K562 (cell line): ENCODE data around the gene DENND2A. TPM values are rescaled to one million over a fixed set of nuclear protein-coding genes. Genes with fewer than 3 reads are reported as not detected.
A peak's percentile ranks its signal among the peaks of the same experiment; 100 is the strongest.

Experiments used
- AFF1 ChIP-seq, 2 experiments: fragments of 450-650 bp; IDR thresholded peaks; 2 replicates each; pipeline ENCODE4 v1.6.1; 2018; ENCODE audit warnings: mild to moderate bottlenecking in 2 of 2, low read depth in 1 of 2; ENCODE audit not compliant: partially characterized antibody in 2 of 2
- BHLHE40 ChIP-seq: IDR thresholded peaks from 2 replicates; pipeline ENCODE4 v1.6.1; 2011; ENCODE audit warnings: low read length, improper control_type of control experiment
- CEBPG ChIP-seq, 3 experiments: fragments of 200-800 bp in 1 of 3; sonication (Bioruptor generic) in 1 of 3; sonication (generic) in 1 of 3; formaldehyde crosslinking in 1 of 3; IDR thresholded peaks in 2 of 3; conservative IDR thresholded peaks in 1 of 3; 2 replicates each; pipeline versions ENCODE4 v1.6.1 to v1.8.0; 2016 to 2022; ENCODE audit warnings: missing compliant biosample characterization in 2 of 3, missing genetic modification characterization in 2 of 3, mild to moderate bottlenecking in 1 of 3, missing genetic modification reagents in 1 of 3
- CHAMP1 ChIP-seq: fragments of 450-650 bp; IDR thresholded peaks from 2 replicates; pipeline ENCODE4 v1.6.1; 2016; ENCODE audit warnings: mild to moderate bottlenecking
- CXXC5 ChIP-seq: fragments of 250-450 bp; sonication (Bioruptor Pico); IDR thresholded peaks from 2 replicates; pipeline ENCODE4 v1.8.0; 2022; ENCODE audit warnings: inconsistent platforms, mild to moderate bottlenecking, moderate library complexity
- ETV5 ChIP-seq: sonication (generic); formaldehyde crosslinking; IDR thresholded peaks from 2 replicates; pipeline ENCODE4 v1.4.0; 2020; ENCODE audit warnings: low read depth, mild to moderate bottlenecking, missing genetic modification reagents
- MCM7 ChIP-seq, 2 experiments: fragments of 450-650 bp; IDR thresholded peaks; 2 replicates each; pipeline ENCODE4 v1.6.1; 2016 to 2018
- NCOA4 ChIP-seq: fragments of 450-650 bp; IDR thresholded peaks from 2 replicates; pipeline ENCODE4 v1.6.1; 2018; ENCODE audit warnings: mild to moderate bottlenecking; ENCODE audit not compliant: partially characterized antibody
- PML ChIP-seq: IDR thresholded peaks from 2 replicates; pipeline ENCODE4 v1.6.1; 2012; ENCODE audit warnings: low read length, inconsistent platforms
- PPARD ChIP-seq: fragments of 250-450 bp; sonication (Bioruptor Pico); IDR thresholded peaks from 2 replicates; pipeline ENCODE4 v1.8.0; 2022; ENCODE audit warnings: inconsistent platforms, mild to moderate bottlenecking, moderate library complexity
- PTBP1 ChIP-seq: fragments of 200-400 bp; formaldehyde crosslinking; IDR thresholded peaks from 2 replicates; pipeline ENCODE4 v1.6.1; 2017; ENCODE audit warnings: low read depth, low read length
- RCOR1 ChIP-seq, 2 experiments: IDR thresholded peaks; 2 replicates each; pipeline ENCODE4 v1.6.1; 2012; ENCODE audit warnings: low read depth in 2 of 2, low read length in 2 of 2, borderline replicate concordance in 1 of 2, improper control_type of control experiment in 1 of 2
- SMARCB1 ChIP-seq: IDR thresholded peaks from 2 replicates; pipeline ENCODE4 v1.6.1; 2011; ENCODE audit warnings: improper control_type of control experiment, low read depth; ENCODE audit not compliant: insufficient read length
- SNIP1 ChIP-seq: fragments of 450-650 bp; IDR thresholded peaks from 2 replicates; pipeline ENCODE4 v1.7.1; 2017; ENCODE audit warnings: low read depth, mild to moderate bottlenecking
- THAP12 ChIP-seq: fragments of 250-450 bp; sonication (Bioruptor Pico); IDR thresholded peaks from 2 replicates; pipeline ENCODE4 v1.9.0; 2021; ENCODE audit warnings: mild to moderate bottlenecking, inconsistent platforms
- ZC3H8 ChIP-seq: fragments of 450-650 bp; IDR thresholded peaks from 2 replicates; pipeline ENCODE4 v1.6.1; 2017
- ZNF444 ChIP-seq: fragments of 250-450 bp; sonication (Bioruptor Pico); IDR thresholded peaks from 2 replicates; pipeline ENCODE4 v1.4.0; 2020; ENCODE audit warnings: mild to moderate bottlenecking, moderate library complexity
- ZNF77 ChIP-seq: fragments of 250-450 bp; sonication (Bioruptor Pico); IDR thresholded peaks from 2 replicates; pipeline ENCODE4 v1.5.0; 2020
- ZZZ3 ChIP-seq: fragments of 450-650 bp; IDR thresholded peaks from 2 replicates; pipeline ENCODE4 v1.6.1; 2016; ENCODE audit warnings: antibody characterized with exemption, mild to moderate bottlenecking, moderate library complexity
- polyA plus RNA-seq, 8 experiments: library from polyadenylated mRNA; depleted of rRNA in 4 of 8; stranded (reverse) in 5 of 8; unstranded in 3 of 8; fragments of >200 nt; fragmentation: Nextera tagmentation in 2 of 8; fragmentation: Illumina TruSeq in 1 of 8; extraction: Ambion mirVana in 2 of 8; extraction: Trizol in 1 of 8; gene quantifications; 2 replicates each; pipeline versions ENCODE4 v1.2.1 to v1.2.3, GENCODE V29; 2011 to 2014; ENCODE audit warnings: inconsistent platforms in 1 of 8, missing spikeins in 1 of 8
- total RNA-seq, 7 experiments: library from RNA; depleted of rRNA in 6 of 7; stranded (reverse); fragments of >200 nt in 6 of 7; fragmentation: Illumina TruSeq in 2 of 7; extraction: Trizol in 2 of 7; gene quantifications; 2 replicates each; pipeline versions ENCODE4 v1.2.1 to v1.2.3, GENCODE V29; 2011 to 2021; ENCODE audit warnings: low replicate concordance in 1 of 7
- TF ChIP-seq, protein P1 (sequence below): fragments of 250-450 bp; sonication (Bioruptor Pico); IDR thresholded peaks from 2 replicates; pipeline ENCODE4 v1.9.0; 2021; ENCODE audit warnings: mild to moderate bottlenecking

Gene DENND2A
- total and polyA plus RNA-seq, 9 of the 15 experiments (the other 6 are each of a cell fraction or from before 2014, with no cell fraction given) = not detected

DNA sequence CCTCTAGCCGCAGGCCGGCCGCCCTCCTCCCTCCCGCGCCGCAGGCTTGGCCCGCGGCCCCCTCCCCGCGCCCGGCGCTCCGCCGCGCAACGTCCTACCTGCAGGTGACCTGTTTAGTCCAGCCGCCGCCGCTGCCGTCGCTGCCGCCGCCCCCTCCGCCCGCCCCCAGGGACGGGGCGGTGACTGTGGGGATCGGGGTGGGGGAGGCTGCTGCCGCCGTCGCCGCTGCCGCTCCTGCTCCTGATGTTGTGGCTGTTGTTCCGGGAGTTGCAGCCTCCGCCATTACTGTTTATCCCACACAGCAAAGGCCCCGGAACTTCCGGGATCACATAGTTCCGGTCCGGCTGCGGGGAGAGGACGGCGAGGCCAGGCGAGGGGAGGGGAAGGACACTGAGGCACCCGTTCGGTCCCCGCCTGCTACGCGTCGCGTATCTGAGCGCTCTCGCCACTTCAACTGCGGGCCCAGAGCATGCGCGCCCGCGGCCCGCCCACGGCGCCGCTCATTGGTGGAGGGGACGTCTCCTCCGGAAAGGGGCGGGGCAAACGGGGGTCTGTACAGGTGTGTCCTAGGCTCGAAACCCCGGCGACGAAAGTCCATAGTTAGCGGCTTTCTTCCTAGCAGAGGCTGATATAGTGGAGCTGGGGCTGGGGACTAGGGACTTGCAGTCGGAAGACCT is 161.4 kb downstream of the DENND2A start, which contains the start of gene MKRN1 (continued):
- peak in 1 of 2 experiments; percentile 81 for TF ChIP-seq AFF1 (IDR thresholded peaks at IDR 0.05; ENCODE audit: low read depth in 1 of 2, partially characterized antibody in 2 of 2)
- peak; percentile 96 for TF ChIP-seq ETV5
- no peak for TF ChIP-seq PTBP1
- peak; percentile 76; the same call in 1 of the 2 replicates for TF ChIP-seq THAP12 (CRISPR knock-in tag)
- TF ChIP-seq RCOR1 (IDR thresholded peaks at IDR 0.05; ENCODE audit: borderline replicate concordance in 1 of 2, low read depth in 2 of 2, low read length in 2 of 2) = peak in 1 of 2 experiments; percentile 73; a peak in 2 of 4 replicates
- no peak for TF ChIP-seq CHAMP1
- peak; percentile 98 for TF ChIP-seq CXXC5 (CRISPR knock-in tag)
- no peak for TF ChIP-seq PPARD
- TF ChIP-seq SNIP1 = peak; percentile 65; the same call in 1 of the 2 replicates
- peak; percentile 88 for TF ChIP-seq PML
- no peak for TF ChIP-seq ZC3H8
- no peak for TF ChIP-seq MCM7 (IDR thresholded peaks at IDR 0.05)
- TF ChIP-seq, protein P1, sequence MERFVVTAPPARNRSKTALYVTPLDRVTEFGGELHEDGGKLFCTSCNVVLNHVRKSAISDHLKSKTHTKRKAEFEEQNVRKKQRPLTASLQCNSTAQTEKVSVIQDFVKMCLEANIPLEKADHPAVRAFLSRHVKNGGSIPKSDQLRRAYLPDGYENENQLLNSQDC (CRISPR knock-in tag) = peak; percentile 65
- no peak for TF ChIP-seq CEBPG (CRISPR knock-in tag; IDR thresholded peaks at IDR 0.05)
- no peak for TF ChIP-seq CEBPG (tag; conservative IDR thresholded peaks at IDR 0.05 in 1 of 2, IDR thresholded peaks at IDR 0.05 in 1 of 2)
- no peak for TF ChIP-seq ZNF444
- peak; percentile 55 for TF ChIP-seq BHLHE40
- no peak for TF ChIP-seq SMARCB1
- no peak for TF ChIP-seq ZNF77 (CRISPR knock-in tag)
- TF ChIP-seq ZZZ3 = no peak
- no peak for TF ChIP-seq NCOA4
